ENCODE data around the gene VAC14.
A peak's percentile ranks its signal among the peaks of the same experiment; 100 is the strongest.

VAC14 gene

GRCh38 chr16:70660672-70661350, 140.1 kb downstream of the VAC14 start:
- peaks cover 5% of the 10 kb centered on the region for H3K36me3 Mint-ChIP-seq (ENCODE audit: insufficient read depth)
- no peak overlapping the region for H3K4me3 Mint-ChIP-seq
- no peak overlapping the region for H3K27ac Mint-ChIP-seq (ENCODE audit: low read depth)
- H3K27me3 Mint-ChIP-seq = no peaks in the 10 kb centered on the region
- DNase-seq (ENCODE audit: low spot score in 2 of 2) = no peak
- no peaks in the 10 kb centered on the region for H3K4me1 Mint-ChIP-seq
- ATAC-seq (replicated peaks; ENCODE audit: extremely low read depth, poor library complexity, severe bottlenecking) = no peak
- no peaks in the 10 kb centered on the region for H3K9me3 Mint-ChIP-seq

- Mint-ChIP-seq H3K4me1 (no peaks in the 10 kb centered on the region), H3K4me3 (no peak overlapping the region), H3K9me3 (no peaks in the 10 kb centered on the region), H3K27me3 (no peaks in the 10 kb centered on the region), H3K27ac (ENCODE audit: low read depth) (no peak overlapping the region), H3K36me3 (ENCODE audit: insufficient read depth) (peaks cover 5% of the 10 kb centered on the region)
- no peak for DNase-seq (ENCODE audit: low spot score in 2 of 2)
- ATAC-seq (replicated peaks; ENCODE audit: extremely low read depth, poor library complexity, severe bottlenecking) = no peak
Measured at GRCh38 chr16:70659953-70660671, 140.8 kb downstream of the VAC14 start.

- no peak for ATAC-seq (replicated peaks; ENCODE audit: extremely low read depth, poor library complexity, severe bottlenecking)
- no peak for DNase-seq (ENCODE audit: low spot score in 2 of 2)
- Mint-ChIP-seq H3K27me3 (no peaks in the 10 kb centered on the region), H3K4me3 (no peak overlapping the region), H3K9me3 (no peaks in the 10 kb centered on the region), H3K36me3 (ENCODE audit: insufficient read depth) (peaks cover 5% of the 10 kb centered on the region), H3K4me1 (no peaks in the 10 kb centered on the region), H3K27ac (ENCODE audit: low read depth) (no peak overlapping the region)
Measured at GRCh38 chr16:70659546-70659945, 141.4 kb downstream of the VAC14 start.

GRCh38 chr16:70658921-70659320, 142.0 kb downstream of the VAC14 start:
- H3K4me1 Mint-ChIP-seq = peaks cover 2% of the 10 kb centered on the region
- H3K4me3 Mint-ChIP-seq = no peak overlapping the region
- DNase-seq (ENCODE audit: low spot score in 2 of 2) (no peak), ATAC-seq (replicated peaks; ENCODE audit: extremely low read depth, poor library complexity, severe bottlenecking) (no peak)
- H3K36me3 Mint-ChIP-seq (ENCODE audit: insufficient read depth) = peaks cover 5% of the 10 kb centered on the region
- H3K27me3 Mint-ChIP-seq = no peaks in the 10 kb centered on the region
- no peak overlapping the region for H3K27ac Mint-ChIP-seq (ENCODE audit: low read depth)
- H3K9me3 Mint-ChIP-seq = no peaks in the 10 kb centered on the region

- ATAC-seq (replicated peaks; ENCODE audit: extremely low read depth, poor library complexity, severe bottlenecking) = no peak
- no peak overlapping the region for H3K27ac Mint-ChIP-seq (ENCODE audit: low read depth)
- H3K4me1 Mint-ChIP-seq = peaks cover 6% of the 10 kb centered on the region
- no peaks in the 10 kb centered on the region for H3K27me3 Mint-ChIP-seq
- peaks cover 5% of the 10 kb centered on the region for H3K36me3 Mint-ChIP-seq (ENCODE audit: insufficient read depth)
- DNase-seq (ENCODE audit: low spot score in 2 of 2) = no peak
- H3K4me3 Mint-ChIP-seq = no peak overlapping the region
- H3K9me3 Mint-ChIP-seq = no peaks in the 10 kb centered on the region
Measured at GRCh38 chr16:70657956-70658355, 143.0 kb downstream of the VAC14 start.

GRCh38 chr16:70656712-70657263, 144.2 kb downstream of the VAC14 start:
- DNase-seq (ENCODE audit: low spot score in 2 of 2) = no peak
- Mint-ChIP-seq H3K27me3 (no peaks in the 10 kb centered on the region), H3K4me3 (no peak overlapping the region), H3K27ac (ENCODE audit: low read depth) (no peak overlapping the region), H3K9me3 (no peaks in the 10 kb centered on the region), H3K4me1 (peaks cover 6% of the 10 kb centered on the region), H3K36me3 (ENCODE audit: insufficient read depth) (peaks cover 1% of the 10 kb centered on the region)
- ATAC-seq (replicated peaks; ENCODE audit: extremely low read depth, poor library complexity, severe bottlenecking) = no peak

GRCh38 chr16:70656065-70656711, 144.8 kb downstream of the VAC14 start:
- H3K27me3 Mint-ChIP-seq = no peaks in the 10 kb centered on the region
- peaks cover 2% of the 10 kb centered on the region for H3K36me3 Mint-ChIP-seq (ENCODE audit: insufficient read depth)
- no peak overlapping the region for H3K27ac Mint-ChIP-seq (ENCODE audit: low read depth)
- DNase-seq (ENCODE audit: low spot score in 2 of 2) (no peak), ATAC-seq (replicated peaks; ENCODE audit: extremely low read depth, poor library complexity, severe bottlenecking) (no peak)
- H3K9me3 Mint-ChIP-seq = no peaks in the 10 kb centered on the region
- no peak overlapping the region for H3K4me3 Mint-ChIP-seq
- peaks cover 6% of the 10 kb centered on the region for H3K4me1 Mint-ChIP-seq

- H3K4me3 Mint-ChIP-seq = no peak overlapping the region
- H3K27me3 Mint-ChIP-seq = no peaks in the 10 kb centered on the region
- H3K27ac Mint-ChIP-seq (ENCODE audit: low read depth) = no peak overlapping the region
Measured at GRCh38 chr16:70653809-70654771, 146.9 kb downstream of the VAC14 start.

GRCh38 chr16:70653406-70653805, 147.6 kb downstream of the VAC14 start:
- ATAC-seq (replicated peaks; ENCODE audit: extremely low read depth, poor library complexity, severe bottlenecking) = no peak
- DNase-seq (ENCODE audit: low spot score in 2 of 2) = no peak
- H3K9me3 Mint-ChIP-seq = no peaks in the 10 kb centered on the region

More at GRCh38 chr16:70653809-70654771, 146.9 kb downstream of the VAC14 start:
- Mint-ChIP-seq H3K36me3 (ENCODE audit: insufficient read depth) (peaks cover 2% of the 10 kb centered on the region), H3K4me1 (peaks cover 6% of the 10 kb centered on the region), H3K9me3 (no peaks in the 10 kb centered on the region)
- peak; percentile 75 to 80 for DNase-seq (ENCODE audit: low spot score in 2 of 2)
- ATAC-seq (replicated peaks; ENCODE audit: extremely low read depth, poor library complexity, severe bottlenecking) = no peak

GRCh38 chr16:70652322-70652721, 148.6 kb downstream of the VAC14 start:
- H3K9me3 Mint-ChIP-seq = no peaks in the 10 kb centered on the region
- ATAC-seq (replicated peaks; ENCODE audit: extremely low read depth, poor library complexity, severe bottlenecking) = no peak
- H3K4me3 Mint-ChIP-seq = no peak overlapping the region
- no peak overlapping the region for H3K27ac Mint-ChIP-seq (ENCODE audit: low read depth)
- no peaks in the 10 kb centered on the region for H3K27me3 Mint-ChIP-seq
- peaks cover 6% of the 10 kb centered on the region for H3K4me1 Mint-ChIP-seq
- DNase-seq (ENCODE audit: low spot score in 2 of 2) = no peak
- peaks cover 2% of the 10 kb centered on the region for H3K36me3 Mint-ChIP-seq (ENCODE audit: insufficient read depth)

More at GRCh38 chr16:70653406-70653805, 147.6 kb downstream of the VAC14 start:
- H3K4me3 Mint-ChIP-seq = no peak overlapping the region
- H3K27me3 Mint-ChIP-seq = no peaks in the 10 kb centered on the region
- peaks cover 2% of the 10 kb centered on the region for H3K36me3 Mint-ChIP-seq (ENCODE audit: insufficient read depth)
- H3K27ac Mint-ChIP-seq (ENCODE audit: low read depth) = no peak overlapping the region
- peaks cover 6% of the 10 kb centered on the region for H3K4me1 Mint-ChIP-seq

- Mint-ChIP-seq H3K4me1 (peaks cover 6% of the 10 kb centered on the region), H3K27me3 (no peaks in the 10 kb centered on the region), H3K36me3 (ENCODE audit: insufficient read depth) (peaks cover 4% of the 10 kb centered on the region), H3K27ac (ENCODE audit: low read depth) (no peak overlapping the region), H3K4me3 (no peak overlapping the region), H3K9me3 (no peaks in the 10 kb centered on the region)
- no peak for DNase-seq (ENCODE audit: low spot score in 2 of 2)
- no peak for ATAC-seq (replicated peaks; ENCODE audit: extremely low read depth, poor library complexity, severe bottlenecking)
Measured at GRCh38 chr16:70651524-70651923, 149.4 kb downstream of the VAC14 start.

- H3K4me1 Mint-ChIP-seq = peaks cover 6% of the 10 kb centered on the region
- DNase-seq (ENCODE audit: low spot score in 2 of 2) = no peak
Measured at GRCh38 chr16:70650216-70650615, 150.7 kb downstream of the VAC14 start.

More at GRCh38 chr16:70650216-70650615, 150.7 kb downstream of the VAC14 start:
- Mint-ChIP-seq H3K36me3 (ENCODE audit: insufficient read depth) (peaks cover 4% of the 10 kb centered on the region), H3K27me3 (no peaks in the 10 kb centered on the region), H3K4me3 (no peak overlapping the region), H3K9me3 (no peaks in the 10 kb centered on the region), H3K27ac (ENCODE audit: low read depth) (no peak overlapping the region)
- no peak for ATAC-seq (replicated peaks; ENCODE audit: extremely low read depth, poor library complexity, severe bottlenecking)

Measured in central memory CD8-positive, alpha-beta T cell (primary cell).